ENCODE measurements around the gene TFEB.

TFEB gene

GRCh38 chr6:41680182-41680965 is 55.0 kb downstream of the TFEB start:
- DNase-seq, result no peak
- Histone ChIP-seq H3K27ac (no peak overlapping the region), H3K9me3 (ENCODE audit: severe bottlenecking) (no peaks in the 10 kb centered on the region), H3K36me3 (no peaks in the 10 kb centered on the region), H3K27me3 (ENCODE audit: insufficient read depth, low read depth, severe bottlenecking) (no peaks in the 10 kb centered on the region), H3K4me3 (ENCODE audit: low read depth, low read length) (no peak overlapping the region)
- no peak for TF ChIP-seq CTCF (IDR thresholded peaks at IDR 0.05; ENCODE audit: low read depth, low read length)

DNA sequence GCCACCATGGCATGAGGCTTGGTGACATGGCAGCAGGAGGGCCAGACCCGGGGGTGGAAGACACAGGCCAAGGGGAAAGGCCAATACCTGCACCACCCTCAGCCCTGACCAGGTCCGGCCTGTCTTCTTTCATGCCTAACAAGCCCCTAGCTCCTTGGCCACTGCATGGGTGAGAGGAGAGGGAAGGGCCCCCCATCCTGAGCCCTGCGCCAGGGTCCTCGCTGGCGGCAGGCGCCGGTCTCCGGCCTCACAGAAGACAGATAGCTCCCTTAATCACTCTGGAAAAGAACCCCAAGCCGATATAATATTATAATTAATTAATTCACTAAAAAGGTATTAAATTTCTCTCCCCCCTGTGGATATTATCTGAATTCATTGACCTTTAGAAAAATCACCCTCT is 55.7 kb downstream of the TFEB start:
- no peak overlapping the region for H3K4me3 ChIP-seq (ENCODE audit: low read depth, low read length)
- no peak for DNase-seq
- H3K9me3 ChIP-seq (ENCODE audit: severe bottlenecking), result no peaks in the 10 kb centered on the region
- no peaks in the 10 kb centered on the region for H3K36me3 ChIP-seq
- no peak overlapping the region; the same call in 1 of the 2 replicates for H3K27ac ChIP-seq
- no peaks in the 10 kb centered on the region for H3K27me3 ChIP-seq (ENCODE audit: insufficient read depth, low read depth, severe bottlenecking)
- TF ChIP-seq CTCF (IDR thresholded peaks at IDR 0.05; ENCODE audit: low read depth, low read length), result no peak

DNA sequence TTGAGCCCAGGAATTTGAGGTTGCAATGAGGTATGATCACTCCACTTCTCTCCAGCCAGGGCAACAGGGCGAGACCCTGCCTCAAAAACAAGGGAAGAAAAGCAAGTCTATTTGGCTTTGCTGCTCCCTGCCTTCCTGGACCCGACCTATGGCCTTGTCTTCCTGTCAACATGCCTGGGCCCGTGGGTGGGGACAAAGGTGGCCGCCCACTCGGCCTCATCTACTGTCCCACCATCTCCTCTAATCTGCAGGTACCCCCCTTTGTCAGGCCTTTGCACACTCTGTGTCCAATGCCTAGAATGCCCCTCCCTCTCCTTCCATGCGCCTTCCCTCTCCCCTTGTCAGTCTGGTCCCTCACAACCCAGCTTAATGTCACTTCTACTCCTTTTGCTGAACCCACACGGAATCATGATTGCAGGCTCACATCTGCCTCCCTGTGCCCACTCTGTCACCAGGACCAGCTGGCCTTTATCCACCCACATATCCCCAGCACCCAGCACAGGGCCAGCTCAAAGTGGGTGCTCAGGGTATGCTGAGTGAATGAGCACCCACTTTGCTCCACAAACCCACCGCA is 56.8 kb downstream of the TFEB start:
- Histone ChIP-seq H3K36me3 (no peaks in the 10 kb centered on the region), H3K27me3 (ENCODE audit: insufficient read depth, low read depth, severe bottlenecking) (no peaks in the 10 kb centered on the region), H3K4me3 (ENCODE audit: low read depth, low read length) (no peak overlapping the region), H3K27ac (peak overlapping the region; percentile 5; the same call in 1 of the 2 replicates), H3K9me3 (ENCODE audit: severe bottlenecking) (no peaks in the 10 kb centered on the region)
- DNase-seq, result no peak
- no peak for TF ChIP-seq CTCF (IDR thresholded peaks at IDR 0.05; ENCODE audit: low read depth, low read length)

GRCh38 chr6:41677124-41677921 is 58.1 kb downstream of the TFEB start:
- Histone ChIP-seq H3K27ac (no peak overlapping the region), H3K4me3 (ENCODE audit: low read depth, low read length) (no peak overlapping the region), H3K36me3 (no peaks in the 10 kb centered on the region), H3K9me3 (ENCODE audit: severe bottlenecking) (no peaks in the 10 kb centered on the region), H3K27me3 (ENCODE audit: insufficient read depth, low read depth, severe bottlenecking) (no peaks in the 10 kb centered on the region)
- TF ChIP-seq CTCF (IDR thresholded peaks at IDR 0.05; ENCODE audit: low read depth, low read length), result no peak
- DNase-seq, result no peak

GRCh38 chr6:41676431-41676830 is 59.0 kb downstream of the TFEB start:
- Histone ChIP-seq H3K27ac (peak overlapping the region; percentile 84; the same call in 1 of the 2 replicates), H3K9me3 (ENCODE audit: severe bottlenecking) (no peaks in the 10 kb centered on the region), H3K36me3 (no peaks in the 10 kb centered on the region), H3K4me3 (ENCODE audit: low read depth, low read length) (no peak overlapping the region), H3K27me3 (ENCODE audit: insufficient read depth, low read depth, severe bottlenecking) (no peaks in the 10 kb centered on the region)
- DNase-seq, result no peak
- no peak for TF ChIP-seq CTCF (IDR thresholded peaks at IDR 0.05; ENCODE audit: low read depth, low read length)
